Measurements from ENCODE around the gene NFIC.
"Not testable (repeated sequence)": the region's sequence is repeated elsewhere in the genome, so short reads cannot be mapped to it uniquely, and the experiment has no call there.

The NFIC gene

GRCh38 chr19:3423183-3423829, 56.9 kb downstream of the NFIC start:
- peak; percentile 56 for DNase-seq (ENCODE audit: low spot score)

GRCh38 chr19:3426433-3426832, 60.0 kb downstream of the NFIC start:
- no peak for DNase-seq (ENCODE audit: low spot score)

- DNase-seq (ENCODE audit: low spot score) = not testable (repeated sequence)
Observed at GRCh38 chr19:3430366-3430680, 63.9 kb downstream of the NFIC start.

- no peak for DNase-seq (ENCODE audit: low spot score)
Observed at GRCh38 chr19:3431760-3432397, 65.5 kb downstream of the NFIC start.

GRCh38 chr19:3433313-3433712, 66.9 kb downstream of the NFIC start:
- no peak for DNase-seq (ENCODE audit: low spot score)

- no peak for DNase-seq (ENCODE audit: low spot score)
Observed at GRCh38 chr19:3433805-3434540, 67.6 kb downstream of the NFIC start.

GRCh38 chr19:3434630-3435553, 68.5 kb downstream of the NFIC start:
- DNase-seq (ENCODE audit: low spot score) = no peak

- peak; percentile 83 for DNase-seq (ENCODE audit: low spot score)
Observed at GRCh38 chr19:3440082-3440481, 73.7 kb downstream of the NFIC start.

- peak; percentile 86 for DNase-seq (ENCODE audit: low spot score)
Observed at GRCh38 chr19:3441089-3441985, 75.0 kb downstream of the NFIC start.

- no peak for DNase-seq (ENCODE audit: low spot score)
Observed at GRCh38 chr19:3441986-3442329, 75.6 kb downstream of the NFIC start.

GRCh38 chr19:3442487-3443071, 76.2 kb downstream of the NFIC start:
- no peak for DNase-seq (ENCODE audit: low spot score)

- peak; percentile 69 for DNase-seq (ENCODE audit: low spot score)
Observed at GRCh38 chr19:3443840-3444694, 77.7 kb downstream of the NFIC start.

GRCh38 chr19:3444695-3445234, 78.4 kb downstream of the NFIC start:
- no peak for DNase-seq (ENCODE audit: low spot score)

GRCh38 chr19:3446657-3447056, 80.3 kb downstream of the NFIC start:
- DNase-seq (ENCODE audit: low spot score) = not testable (repeated sequence)

GRCh38 chr19:3448616-3449334, 82.4 kb downstream of the NFIC start:
- DNase-seq (ENCODE audit: low spot score) = no peak

- no peak for DNase-seq (ENCODE audit: low spot score)
Observed at GRCh38 chr19:3450796-3451411, 84.5 kb downstream of the NFIC start.

- DNase-seq (ENCODE audit: low spot score) = no peak
Observed at GRCh38 chr19:3451451-3451866, 85.1 kb downstream of the NFIC start.

GRCh38 chr19:3452171-3452941, 86.0 kb downstream of the NFIC start:
- no peak for DNase-seq (ENCODE audit: low spot score)
